Loucy (cell line): Measurements from ENCODE around the gene HSD17B14.

Experiments
- H2AFZ ChIP-seq: fragments of 200-600 bp; sonication (generic); 2 replicates; pipeline ENCODE4 v1.6.0; 2016; ENCODE audit warnings: antibody characterized with exemption, mild to moderate bottlenecking, low read length, moderate library complexity
- H3F3A ChIP-seq: fragments of 200-600 bp; 2 replicates; pipeline ENCODE4 v1.6.0; 2016; ENCODE audit warnings: antibody characterized with exemption, low read depth, mild to moderate bottlenecking
- H3K27me3 ChIP-seq: fragments of 200-600 bp; sonication (generic); 2 replicates; pipeline ENCODE4 v1.6.1; 2014; ENCODE audit warnings: low read length, mild to moderate bottlenecking; ENCODE audit not compliant: insufficient read depth, poor library complexity, severe bottlenecking
- H3K36me3 ChIP-seq: fragments of 200-600 bp; sonication (generic); 2 replicates; pipeline ENCODE4 v1.6.1; 2016; ENCODE audit warnings: low read length; ENCODE audit not compliant: insufficient read depth
- H3K4me1 ChIP-seq: fragments of 200-600 bp; sonication (generic); 2 replicates; pipeline ENCODE4 v1.5.1; 2014; ENCODE audit warnings: low read length, mild to moderate bottlenecking; ENCODE audit not compliant: insufficient read depth, poor library complexity, severe bottlenecking
- H3K4me2 ChIP-seq: fragments of 200-600 bp; sonication (generic); 2 replicates; pipeline ENCODE4 v1.6.0; 2014; ENCODE audit warnings: antibody characterized with exemption, low read length, low read depth, mild to moderate bottlenecking; ENCODE audit not compliant: poor library complexity, severe bottlenecking
- H3K4me3 ChIP-seq: fragments of 200-600 bp; sonication (generic); 2 replicates; pipeline ENCODE4 v1.5.1; 2014; ENCODE audit warnings: low read length, mild to moderate bottlenecking, mixed read lengths; ENCODE audit not compliant: poor library complexity, severe bottlenecking
- H3K79me2 ChIP-seq: fragments of 200-600 bp; sonication (generic); 2 replicates; pipeline ENCODE4 v1.6.1; 2014; ENCODE audit warnings: low read length; ENCODE audit not compliant: insufficient read depth
- H3K9ac ChIP-seq: fragments of 200-600 bp; sonication (generic); 2 replicates; pipeline ENCODE4 v1.6.0; 2014; ENCODE audit warnings: mild to moderate bottlenecking, low read depth, low read length, moderate library complexity; ENCODE audit not compliant: poor library complexity, severe bottlenecking
- H3K9me2 ChIP-seq: fragments of 200-600 bp; sonication (generic); replicated peaks from 2 replicates; pipeline ENCODE4 v1.6.1; 2016; ENCODE audit warnings: low read depth, low read length, mixed read lengths
- H3K9me3 ChIP-seq: fragments of 200-600 bp; sonication (generic); 2 replicates; pipeline ENCODE4 v1.6.1; 2014; ENCODE audit warnings: mild to moderate bottlenecking, antibody characterized with exemption, low read length, low read depth; ENCODE audit not compliant: insufficient read depth
- H4K20me1 ChIP-seq: fragments of 200-600 bp; sonication (generic); 2 replicates; pipeline ENCODE4 v1.6.0; 2014; ENCODE audit warnings: antibody characterized with exemption, low read length, mild to moderate bottlenecking; ENCODE audit not compliant: insufficient read depth, poor library complexity, severe bottlenecking
- CTCF ChIP-seq: fragments of 200-600 bp; sonication (generic); conservative IDR thresholded peaks from 2 replicates; pipeline ENCODE4 v1.5.1; 2014; ENCODE audit warnings: mild to moderate bottlenecking, antibody characterized with exemption, low read length
- EZH2phosphoT487 ChIP-seq: fragments of 200-600 bp; IDR thresholded peaks from 2 replicates; pipeline ENCODE4 v1.6.1; 2018; ENCODE audit warnings: antibody characterized with exemption, mild to moderate bottlenecking, moderate library complexity, borderline replicate concordance

The HSD17B14 gene

GRCh38 chr19:48819366-48819816 is 16.9 kb downstream of the HSD17B14 start:
- H3K4me2 ChIP-seq, result no peak overlapping the region
- no peak overlapping the region for H2AFZ ChIP-seq
- no peaks in the 10 kb centered on the region for H4K20me1 ChIP-seq

GRCh38 chr19:48818234-48818820 is 18.0 kb downstream of the HSD17B14 start:
- Histone ChIP-seq H3K27me3 (no peaks in the 10 kb centered on the region), H3K79me2 (no peaks in the 10 kb centered on the region), H2AFZ (no peak overlapping the region), H3K9me3 (no peaks in the 10 kb centered on the region), H3F3A (no peaks in the 10 kb centered on the region), H4K20me1 (no peaks in the 10 kb centered on the region), H3K9ac (no peak overlapping the region), H3K4me3 (no peak overlapping the region), H3K4me1 (no peaks in the 10 kb centered on the region), H3K36me3 (no peaks in the 10 kb centered on the region), H3K9me2 (no peaks in the 10 kb centered on the region), H3K4me2 (no peak overlapping the region)
- TF ChIP-seq EZH2phosphoT487 (no peak), CTCF (no peak)

More at GRCh38 chr19:48819366-48819816, 16.9 kb downstream of the HSD17B14 start:
- no peak for TF ChIP-seq EZH2phosphoT487
- TF ChIP-seq CTCF, result no peak
- Histone ChIP-seq H3K27me3 (no peaks in the 10 kb centered on the region), H3K9ac (no peak overlapping the region), H3K9me3 (no peaks in the 10 kb centered on the region), H3F3A (no peaks in the 10 kb centered on the region), H3K36me3 (no peaks in the 10 kb centered on the region), H3K4me1 (no peaks in the 10 kb centered on the region), H3K9me2 (no peaks in the 10 kb centered on the region), H3K79me2 (no peaks in the 10 kb centered on the region), H3K4me3 (no peak overlapping the region)

- H3K4me3 ChIP-seq, result no peak overlapping the region
- no peaks in the 10 kb centered on the region for H3K4me1 ChIP-seq
- H2AFZ ChIP-seq, result no peak overlapping the region
- H3F3A ChIP-seq, result no peaks in the 10 kb centered on the region
- no peak for TF ChIP-seq CTCF
- TF ChIP-seq EZH2phosphoT487, result no peak
- H3K9me3 ChIP-seq, result no peaks in the 10 kb centered on the region
- no peaks in the 10 kb centered on the region for H3K27me3 ChIP-seq
- no peaks in the 10 kb centered on the region for H4K20me1 ChIP-seq
- H3K36me3 ChIP-seq, result no peaks in the 10 kb centered on the region
- no peak overlapping the region for H3K4me2 ChIP-seq
- no peaks in the 10 kb centered on the region for H3K79me2 ChIP-seq
- no peaks in the 10 kb centered on the region for H3K9me2 ChIP-seq
- H3K9ac ChIP-seq, result no peak overlapping the region
Measured at GRCh38 chr19:48817585-48818124, 18.6 kb downstream of the HSD17B14 start.
